GM21576 (cell line): Measurements from ENCODE around the gene GPRIN1.

Experiments
- ATAC-seq: cut with Tn5 transposase; IDR thresholded peaks from one replicate; pipeline ENCODE4 v1.9.1; 2021; ENCODE audit warnings: mild to moderate bottlenecking, moderate library complexity; ENCODE audit not compliant: unreplicated experiment

Gene GPRIN1

GRCh38 chr5:176625512-176625911 is 15.6 kb upstream of the GPRIN1 start:
- ATAC-seq, result no peak

- no peak for ATAC-seq
Observed at GRCh38 chr5:176624938-176625337, 15.0 kb upstream of the GPRIN1 start.

- ATAC-seq, result no peak
Observed at GRCh38 chr5:176624142-176624541, 14.2 kb upstream of the GPRIN1 start.

GRCh38 chr5:176621661-176622079 is 11.7 kb upstream of the GPRIN1 start:
- no peak for ATAC-seq

GRCh38 chr5:176620333-176620981 is 10.5 kb upstream of the GPRIN1 start:
- ATAC-seq, result no peak

GRCh38 chr5:176619569-176620332 is 9.8 kb upstream of the GPRIN1 start:
- no peak for ATAC-seq

- peak; percentile 90 for ATAC-seq
Observed at GRCh38 chr5:176619203-176619568, 9.2 kb upstream of the GPRIN1 start.

- ATAC-seq, result no peak
Observed at GRCh38 chr5:176618783-176619182, 8.8 kb upstream of the GPRIN1 start.

GRCh38 chr5:176616511-176616910 is 6.6 kb upstream of the GPRIN1 start:
- ATAC-seq, result no peak

- ATAC-seq, result no peak
Observed at GRCh38 chr5:176614805-176615478, 5.0 kb upstream of the GPRIN1 start.

- no peak for ATAC-seq
Observed at GRCh38 chr5:176612855-176613254, 2.9 kb upstream of the GPRIN1 start.

- ATAC-seq, result no peak
Observed at GRCh38 chr5:176612008-176612407, 2.1 kb upstream of the GPRIN1 start.

- ATAC-seq, result no peak
Observed at GRCh38 chr5:176611435-176611834, 1.5 kb upstream of the GPRIN1 start.

GRCh38 chr5:176610435-176610773 is 448 bp upstream of the GPRIN1 start:
- ATAC-seq, result peak; percentile 12

GRCh38 chr5:176608937-176609723 is 826 bp downstream of the GPRIN1 start:
- ATAC-seq, result peak; percentile 10

GRCh38 chr5:176608142-176608705 is 1.7 kb downstream of the GPRIN1 start:
- no peak for ATAC-seq

GRCh38 chr5:176606875-176607274 is 3.1 kb downstream of the GPRIN1 start:
- no peak for ATAC-seq

GRCh38 chr5:176606032-176606431 is 3.9 kb downstream of the GPRIN1 start:
- ATAC-seq, result no peak

- no peak for ATAC-seq
Observed at GRCh38 chr5:176603091-176603490, 6.9 kb downstream of the GPRIN1 start.

- no peak for ATAC-seq
Observed at GRCh38 chr5:176601901-176602482, 8.0 kb downstream of the GPRIN1 start.
